HG03196 (cell line): Measurements from ENCODE around the gene LRRC57.

Experiments
- ATAC-seq: cut with Tn5 transposase; IDR thresholded peaks from one replicate; pipeline ENCODE4 v1.9.1; 2021; ENCODE audit not compliant: unreplicated experiment

Gene LRRC57

DNA sequence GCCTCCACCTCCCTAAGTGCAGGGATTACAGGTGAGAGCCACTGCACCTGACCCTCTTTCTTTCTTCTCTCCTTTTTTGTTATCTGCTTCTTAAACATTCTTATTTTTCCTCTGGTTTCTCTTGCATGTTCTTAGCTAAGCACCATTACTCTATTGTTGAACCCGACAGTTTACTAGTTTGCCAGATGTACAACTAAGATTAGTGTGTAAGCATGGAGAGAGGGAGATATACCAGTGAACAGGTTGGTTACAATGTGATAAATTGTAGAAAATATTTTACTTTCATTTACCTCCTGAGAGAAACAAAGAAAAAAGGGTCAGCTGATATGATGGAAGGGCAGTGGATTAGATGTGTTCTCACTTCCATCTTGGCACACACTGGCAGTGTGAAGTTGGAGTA lies 5.0 kb upstream of the LRRC57 start:
- no peak for ATAC-seq

GRCh38 chr15:42549741-42550392 lies 1.3 kb upstream of the LRRC57 start:
- ATAC-seq: no peak

- ATAC-seq: peak; percentile 35
These were observed 469 bp upstream of the LRRC57 start for GRCh38 chr15:42549032-42549491.

GRCh38 chr15:42547918-42548248 lies 710 bp downstream of the LRRC57 start:
- no peak for ATAC-seq

DNA sequence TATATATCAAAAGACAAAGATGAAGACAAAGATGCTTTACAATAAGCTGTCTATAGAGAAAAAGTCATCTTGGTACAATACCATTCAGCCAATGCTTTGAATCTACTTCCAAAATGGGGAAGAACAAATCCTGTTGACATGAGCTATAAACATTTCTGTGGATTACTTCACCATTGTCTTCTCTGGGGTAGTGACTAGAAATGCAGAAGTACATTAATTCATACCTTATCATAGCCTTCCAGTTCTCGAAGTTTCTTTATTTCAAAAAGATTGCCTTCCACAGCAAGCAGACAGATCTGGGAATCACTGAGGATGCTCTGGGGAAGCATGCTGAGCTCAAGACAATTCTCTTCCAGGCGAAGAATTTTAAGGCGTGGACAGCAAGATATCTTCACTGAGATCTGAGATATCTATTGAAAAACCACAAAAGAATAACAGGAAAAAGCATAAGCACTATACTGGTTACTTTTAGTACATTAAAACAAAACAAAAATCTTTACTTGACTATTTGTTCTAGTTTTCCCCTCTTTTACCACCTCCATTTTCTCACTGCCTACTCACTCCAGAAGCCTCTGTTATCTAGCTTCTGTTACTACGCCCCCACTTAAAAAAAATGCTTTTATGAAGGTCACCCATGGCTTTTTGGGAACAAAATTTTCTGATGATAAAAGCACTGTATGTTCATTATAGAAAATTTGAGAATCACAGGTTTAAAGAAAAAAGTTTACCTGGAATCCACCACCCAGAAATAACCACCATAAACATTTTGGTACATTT lies 3.6 kb downstream of the LRRC57 start:
- no peak for ATAC-seq

DNA sequence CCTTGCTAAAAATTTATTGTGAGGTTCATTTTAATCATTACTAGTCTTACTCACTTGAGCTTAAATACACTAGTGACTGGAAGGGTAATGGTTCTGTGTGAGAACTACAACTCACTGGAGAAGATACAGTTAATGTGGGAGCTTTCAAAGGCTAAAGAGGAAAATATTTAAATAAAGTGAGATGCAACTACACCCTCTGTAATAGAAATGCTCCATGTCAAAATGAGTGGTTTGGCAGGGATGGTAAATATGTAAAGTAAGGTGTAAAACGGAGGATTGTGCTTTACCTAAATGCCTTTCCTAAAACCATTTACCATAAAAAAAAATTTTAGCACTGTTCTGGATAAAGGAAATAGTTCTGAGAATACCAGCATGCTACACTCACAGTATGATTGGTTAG lies 15.3 kb downstream of the LRRC57 start:
- ATAC-seq: no peak

GRCh38 chr15:42528970-42529369 lies 19.6 kb downstream of the LRRC57 start:
- ATAC-seq: no peak

GRCh38 chr15:42523331-42523730 lies 25.3 kb downstream of the LRRC57 start:
- ATAC-seq: no peak

GRCh38 chr15:42511007-42511391 lies 37.6 kb downstream of the LRRC57 start:
- no peak for ATAC-seq

GRCh38 chr15:42510258-42511006 lies 38.2 kb downstream of the LRRC57 start:
- no peak for ATAC-seq

GRCh38 chr15:42508263-42508690 lies 40.3 kb downstream of the LRRC57 start:
- ATAC-seq: no peak

GRCh38 chr15:42507514-42507913 lies 41.1 kb downstream of the LRRC57 start:
- ATAC-seq: no peak

- ATAC-seq: no peak
These were observed 44.0 kb downstream of the LRRC57 start for GRCh38 chr15:42504631-42505030.

- no peak for ATAC-seq
These were observed 44.8 kb downstream of the LRRC57 start for GRCh38 chr15:42503825-42504224.

DNA sequence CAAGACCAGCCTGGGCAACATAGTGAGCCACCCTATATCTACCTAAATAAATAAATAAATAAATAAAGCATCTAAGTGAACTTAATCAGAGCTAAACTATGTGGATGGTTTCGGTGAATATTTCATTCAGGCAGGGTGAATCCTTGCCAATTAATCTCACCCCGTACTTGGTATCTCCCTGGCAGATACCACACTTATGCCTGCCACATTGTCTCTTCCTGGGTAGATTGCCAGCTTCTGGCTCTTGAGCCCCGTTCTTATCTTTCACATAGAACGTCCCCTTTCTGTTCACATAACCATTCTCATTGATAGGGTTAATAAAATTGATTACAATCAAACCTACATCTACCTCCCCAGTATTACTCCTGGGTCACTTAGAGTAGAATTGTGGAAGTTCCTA lies 46.1 kb downstream of the LRRC57 start:
- no peak for ATAC-seq

GRCh38 chr15:42499858-42500609 lies 48.6 kb downstream of the LRRC57 start:
- no peak for ATAC-seq

- ATAC-seq: no peak
These were observed 50.2 kb downstream of the LRRC57 start for GRCh38 chr15:42498212-42499068.

- peak; percentile 72 for ATAC-seq
These were observed 53.0 kb downstream of the LRRC57 start, which contains the start of gene SNAP23 for GRCh38 chr15:42495361-42496212. SNAP23 (plus strand) TSS chr15:42495634; CDS start chr15:42511847, 16,213 bp downstream.

GRCh38 chr15:42494998-42495360 lies 53.6 kb downstream of the LRRC57 start:
- ATAC-seq: no peak
